ENCODE results near the gene PRKN.

DNA sequence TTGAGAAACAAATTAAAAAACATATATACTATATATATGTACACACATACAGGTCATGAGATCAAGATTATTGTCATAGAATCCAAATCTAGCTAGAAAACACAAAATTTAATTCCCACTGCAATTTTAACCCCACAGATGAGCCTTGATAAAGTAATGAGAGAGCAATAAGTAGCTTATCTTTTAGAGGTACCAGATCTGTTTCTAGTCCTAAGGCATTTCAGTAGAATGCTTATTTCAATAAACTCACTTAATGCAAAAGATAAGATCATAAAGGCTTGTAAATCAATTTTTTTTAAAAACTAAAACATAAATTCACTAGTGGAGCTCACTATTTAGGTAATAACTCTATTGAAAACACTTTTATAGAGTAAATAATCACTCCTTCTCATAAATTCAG is 47.2 kb downstream of the PRKN start:
- TF ChIP-seq CTCF (IDR thresholded peaks at IDR 0.05; ENCODE audit: borderline replicate concordance, extremely low read depth, low read length, poor library complexity, severe bottlenecking) (no peak), EZH2 (IDR thresholded peaks at IDR 0.05; ENCODE audit: borderline replicate concordance, low read depth, low read length, severe bottlenecking) (no peak)

All from DND-41 (cell line).